DOHH2 (cell line): ENCODE measurements around the gene TMEM139.

Experiments
- EZH2phosphoT487 ChIP-seq: fragments of 200-600 bp; sonication (generic); IDR thresholded peaks from 2 replicates; pipeline ENCODE4 v1.6.1; 2017; ENCODE audit warnings: borderline replicate concordance, mild to moderate bottlenecking, antibody characterized with exemption, low read length, moderate library complexity, mixed read lengths
- TF ChIP-seq, protein P1 (sequence below): fragments of 200-600 bp; sonication (generic); IDR thresholded peaks from one replicate; pipeline ENCODE4 v1.5.1; 2014; ENCODE audit warnings: antibody characterized with exemption, mild to moderate bottlenecking, low read depth, low read length; ENCODE audit not compliant: poor library complexity, severe bottlenecking

- TF ChIP-seq, protein P1, sequence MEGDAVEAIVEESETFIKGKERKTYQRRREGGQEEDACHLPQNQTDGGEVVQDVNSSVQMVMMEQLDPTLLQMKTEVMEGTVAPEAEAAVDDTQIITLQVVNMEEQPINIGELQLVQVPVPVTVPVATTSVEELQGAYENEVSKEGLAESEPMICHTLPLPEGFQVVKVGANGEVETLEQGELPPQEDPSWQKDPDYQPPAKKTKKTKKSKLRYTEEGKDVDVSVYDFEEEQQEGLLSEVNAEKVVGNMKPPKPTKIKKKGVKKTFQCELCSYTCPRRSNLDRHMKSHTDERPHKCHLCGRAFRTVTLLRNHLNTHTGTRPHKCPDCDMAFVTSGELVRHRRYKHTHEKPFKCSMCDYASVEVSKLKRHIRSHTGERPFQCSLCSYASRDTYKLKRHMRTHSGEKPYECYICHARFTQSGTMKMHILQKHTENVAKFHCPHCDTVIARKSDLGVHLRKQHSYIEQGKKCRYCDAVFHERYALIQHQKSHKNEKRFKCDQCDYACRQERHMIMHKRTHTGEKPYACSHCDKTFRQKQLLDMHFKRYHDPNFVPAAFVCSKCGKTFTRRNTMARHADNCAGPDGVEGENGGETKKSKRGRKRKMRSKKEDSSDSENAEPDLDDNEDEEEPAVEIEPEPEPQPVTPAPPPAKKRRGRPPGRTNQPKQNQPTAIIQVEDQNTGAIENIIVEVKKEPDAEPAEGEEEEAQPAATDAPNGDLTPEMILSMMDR: no peak
- TF ChIP-seq EZH2phosphoT487: no peak
Observed at GRCh38 chr7:143282124-143282523, 2.6 kb upstream of the TMEM139 start.
